Fibroblast of skin of abdomen (primary cell): ENCODE data around the gene CYB561D1.

ENCODE experiments used
- DNase-seq: peaks from one replicate; pipeline ENCODE4 v3.0.0-alpha.2; 2013

The CYB561D1 gene

GRCh38 chr1:109481646-109482045 lies 12.2 kb upstream of the CYB561D1 start:
- DNase-seq, result no peak

GRCh38 chr1:109482242-109482641 lies 11.7 kb upstream of the CYB561D1 start:
- DNase-seq, result no peak

DNA sequence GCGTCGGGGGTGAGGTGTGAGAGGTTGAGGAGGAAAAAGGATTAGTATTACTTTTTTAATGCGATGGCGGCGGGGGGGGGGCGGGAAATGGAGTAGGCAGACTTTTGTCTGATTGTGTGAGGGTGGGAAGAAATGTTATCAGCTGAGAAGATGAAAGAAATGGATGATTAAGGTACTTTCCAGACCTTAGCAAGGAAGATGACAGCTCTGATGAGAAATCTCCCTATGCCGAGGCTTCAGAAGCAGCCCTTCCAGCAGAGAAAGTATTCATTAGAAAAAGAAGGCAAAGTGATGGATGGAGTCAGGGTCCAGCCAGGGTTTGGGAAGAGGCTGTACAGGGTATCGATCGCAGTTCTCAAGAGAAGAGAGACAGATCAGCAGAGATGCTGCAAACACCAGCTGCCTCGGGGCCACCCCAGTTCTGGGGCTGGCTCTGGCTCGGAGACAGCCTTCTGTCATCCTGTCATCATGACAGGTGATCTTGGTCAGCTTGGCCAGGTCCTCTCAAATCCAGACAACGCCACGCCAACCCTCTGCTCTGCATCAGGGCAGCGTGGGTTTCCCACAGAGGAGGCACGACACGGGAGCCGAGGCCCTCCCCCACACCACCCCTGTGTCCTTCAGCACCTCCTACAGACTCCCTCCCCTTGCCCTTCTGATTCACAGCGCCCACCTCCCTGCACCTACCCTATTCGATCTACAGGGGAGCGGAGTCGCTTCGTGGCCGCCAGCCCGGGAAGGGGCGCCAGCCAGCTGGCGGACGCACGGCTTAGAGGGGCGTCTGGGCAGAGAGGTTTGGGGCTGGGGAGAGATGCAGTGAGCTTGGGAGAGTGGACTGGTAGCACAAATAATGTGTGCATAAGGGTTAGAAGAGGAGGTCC lies 10.9 kb upstream of the CYB561D1 start:
- DNase-seq, result peak; percentile 14

- DNase-seq, result peak; percentile 94
Measured at GRCh38 chr1:109483672-109484518, 10.0 kb upstream of the CYB561D1 start, which contains the start of gene ATXN7L2. Gene ATXN7L2 (plus strand): TSS chr1:109483905. CDS start chr1:109483954, 49 bp downstream.

DNA sequence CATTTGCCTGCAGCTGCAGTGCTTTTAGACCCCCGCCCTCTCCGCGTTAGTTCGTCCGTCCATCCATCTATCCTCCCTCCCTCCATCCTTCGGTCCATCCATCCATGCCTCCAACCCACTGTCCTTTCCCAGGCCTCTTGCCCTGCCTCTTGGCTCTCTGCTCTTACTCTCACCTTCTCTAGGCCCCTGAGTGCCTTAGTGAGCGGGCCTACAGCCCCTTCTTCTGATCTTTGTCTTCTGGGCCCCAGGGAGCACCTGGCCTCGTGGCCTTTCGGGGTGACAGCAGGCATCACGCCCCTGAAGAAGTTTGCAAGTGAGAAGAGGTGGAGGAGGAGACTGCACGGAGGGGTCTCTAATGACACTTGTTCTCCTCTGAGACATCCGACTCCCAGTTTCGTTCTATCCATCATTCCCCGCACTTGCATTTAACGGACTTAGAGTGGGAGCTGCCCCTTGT lies 9.3 kb upstream of the CYB561D1 start:
- DNase-seq, result peak; percentile 12

DNA sequence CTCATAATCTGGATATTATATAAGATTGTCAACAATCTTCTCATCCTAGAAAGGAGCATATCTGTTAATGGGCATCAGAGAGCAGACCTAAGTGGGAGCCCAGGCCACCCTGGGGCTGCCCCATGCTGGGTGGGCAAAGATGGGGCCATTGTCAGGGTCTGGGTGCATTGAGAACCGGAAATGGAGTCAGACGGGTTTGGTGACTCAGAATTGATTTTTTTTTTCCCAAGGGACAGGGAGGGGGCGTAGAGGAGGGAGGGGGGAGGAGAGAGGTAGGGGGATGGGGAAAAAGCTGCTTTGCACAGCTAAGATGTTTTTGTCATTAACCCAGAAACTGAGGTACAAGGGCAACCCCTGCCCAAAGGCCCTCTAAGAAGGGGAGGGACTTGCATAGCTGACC lies 8.9 kb upstream of the CYB561D1 start:
- DNase-seq, result peak; percentile 23

- DNase-seq, result no peak
Measured at GRCh38 chr1:109487261-109487660, 6.6 kb upstream of the CYB561D1 start.

DNA sequence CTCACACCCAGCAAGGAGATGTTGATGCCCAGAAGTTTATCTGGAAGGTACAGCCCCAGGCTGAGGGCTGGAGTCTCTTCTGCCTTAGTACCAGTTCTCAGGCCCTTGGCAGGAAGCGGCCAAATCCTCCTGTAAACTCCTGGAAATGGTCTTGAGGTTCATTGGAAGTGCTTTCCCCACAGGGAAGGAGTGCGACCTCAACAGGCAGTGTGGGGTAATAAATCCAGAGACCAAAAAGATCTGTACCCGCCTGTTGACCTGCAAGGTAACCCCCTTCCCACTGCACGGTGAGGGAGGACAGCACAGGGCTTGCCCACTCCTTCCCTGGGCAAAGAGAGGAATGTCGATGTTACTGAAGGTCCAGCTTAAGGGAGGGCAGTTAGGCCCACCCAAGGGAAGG lies 5.7 kb upstream of the CYB561D1 start:
- no peak for DNase-seq

- no peak for DNase-seq
Measured at GRCh38 chr1:109488696-109489095, 5.2 kb upstream of the CYB561D1 start.

DNA sequence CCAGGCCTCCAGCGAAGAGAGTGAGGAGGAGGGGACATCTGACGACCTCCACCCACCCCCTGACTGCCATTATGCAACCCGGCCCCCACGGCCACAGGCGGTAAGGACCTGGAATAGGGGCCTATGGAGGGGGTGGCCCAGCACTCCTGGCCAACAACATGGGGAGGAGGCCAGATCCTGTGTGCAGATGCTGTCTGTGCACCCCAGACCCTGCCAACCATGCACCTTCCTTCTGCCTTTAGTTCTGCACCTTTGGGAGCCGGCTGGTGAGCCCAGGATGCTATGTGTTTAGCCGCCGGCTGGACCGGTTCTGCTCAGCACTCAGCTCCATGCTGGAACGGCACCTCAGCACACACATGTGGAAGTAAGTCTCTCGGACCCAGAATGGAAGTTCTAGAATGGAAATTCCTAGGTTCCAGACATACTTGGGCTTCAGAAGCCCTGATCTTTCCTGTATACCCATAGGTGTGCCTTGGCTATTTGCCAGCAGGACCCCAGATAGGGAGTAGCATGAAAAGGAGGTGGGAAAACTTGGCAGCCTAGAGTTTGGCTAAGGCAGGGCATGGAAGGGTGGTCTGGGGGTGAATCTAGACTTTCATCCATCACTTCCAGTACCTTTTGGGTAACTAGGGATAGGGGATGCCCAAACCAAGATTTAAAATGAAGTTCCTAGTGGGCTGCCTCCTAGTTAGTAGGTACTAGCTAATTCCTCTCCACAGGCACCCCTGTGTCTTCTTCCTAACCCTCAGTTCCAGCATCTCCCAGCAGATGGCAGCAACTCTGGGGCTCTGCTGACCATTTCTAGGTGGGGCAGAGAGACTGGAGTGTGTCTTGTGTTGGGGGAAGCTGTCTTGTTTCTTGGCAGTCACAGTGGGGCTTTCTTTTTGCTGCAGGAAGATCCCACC lies 3.6 kb upstream of the CYB561D1 start:
- peak; percentile 62 for DNase-seq

- no peak for DNase-seq
Measured at GRCh38 chr1:109490934-109491302, 3.0 kb upstream of the CYB561D1 start.

GRCh38 chr1:109491372-109491771 lies 2.5 kb upstream of the CYB561D1 start:
- no peak for DNase-seq

- DNase-seq, result no peak
Measured at GRCh38 chr1:109492779-109493178, 1.1 kb upstream of the CYB561D1 start.

DNA sequence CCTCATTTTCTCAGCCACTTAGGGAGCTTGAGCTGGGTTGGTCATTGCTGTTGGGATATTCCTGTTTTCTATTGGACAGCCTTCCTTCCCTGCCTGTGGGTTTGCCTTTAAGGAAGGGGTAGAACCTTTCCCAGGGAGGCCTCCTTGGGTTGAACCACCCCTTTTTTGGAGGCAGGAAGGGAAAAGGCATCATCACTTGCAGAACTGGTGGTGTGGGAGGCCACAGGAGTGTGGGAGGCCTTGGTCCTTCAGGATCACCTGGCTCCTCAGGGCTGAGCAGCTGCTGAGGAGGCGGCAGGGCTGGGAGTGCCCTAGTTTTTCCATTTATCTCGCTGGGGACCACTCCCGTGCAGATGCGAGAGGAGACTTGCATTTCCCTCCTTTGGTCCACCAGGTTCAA lies 667 bp upstream of the CYB561D1 start:
- DNase-seq, result no peak

GRCh38 chr1:109495738-109496137 lies 1.8 kb downstream of the CYB561D1 start:
- DNase-seq, result no peak

GRCh38 chr1:109497449-109498160 lies 3.7 kb downstream of the CYB561D1 start:
- no peak for DNase-seq

- no peak for DNase-seq
Measured at GRCh38 chr1:109498161-109498801, 4.4 kb downstream of the CYB561D1 start.

GRCh38 chr1:109499081-109499480 lies 5.2 kb downstream of the CYB561D1 start:
- no peak for DNase-seq

- peak; percentile 37 for DNase-seq
Measured at GRCh38 chr1:109499661-109500536, 6.0 kb downstream of the CYB561D1 start.

GRCh38 chr1:109500941-109501381 lies 7.1 kb downstream of the CYB561D1 start:
- peak; percentile 76 for DNase-seq
